ENCODE measurements around the gene LIN7A. TPM values are rescaled to one million over a fixed set of nuclear protein-coding genes. Genes with fewer than 3 reads are reported as not detected.
"Not testable (repeated sequence)": the region's sequence is repeated elsewhere in the genome, so short reads cannot be mapped to it uniquely, and the experiment has no call there.

The LIN7A gene
- total and polyA plus RNA-seq, 3 experiments from 2014 or later: not detected

DNA sequence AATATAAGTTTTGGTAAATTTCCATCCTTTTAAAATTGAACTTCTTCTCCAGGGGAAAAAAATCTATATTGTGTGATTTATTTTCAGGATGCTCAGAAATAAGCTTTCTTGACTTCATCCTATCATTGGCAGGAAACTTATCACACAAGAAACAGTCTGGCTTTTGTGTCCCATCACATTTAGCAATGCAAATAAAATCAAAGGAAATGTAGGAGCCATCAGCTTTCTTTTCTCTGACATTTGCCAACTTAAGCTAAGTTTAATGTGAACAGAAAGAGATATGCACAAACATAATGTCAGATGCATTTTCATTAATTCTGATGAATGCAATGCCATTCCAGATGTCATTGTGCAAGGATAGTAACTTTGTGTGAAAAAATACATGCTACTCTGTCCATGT lies 56.6 kb downstream of the LIN7A start:
- no peak overlapping the region for H3K27ac ChIP-seq (ENCODE audit: low read depth, low read length)
- Mint-ChIP-seq H3K9me3 (peaks cover 3 to 11% (median 4%) of the 10 kb centered on the region in 5 donors), H3K4me3 (no peak overlapping the region), H3K27ac (no peak overlapping the region), H3K36me3 (no peaks in the 10 kb centered on the region), H3K27me3 (no peaks in the 10 kb centered on the region), H3K4me1 (no peaks in the 10 kb centered on the region)
- H3K4me3 ChIP-seq (ENCODE audit: low read length): no peak overlapping the region
- DNase-seq: no peak
- no peaks in the 10 kb centered on the region for H3K27me3 ChIP-seq (ENCODE audit: insufficient read depth, low read length, poor library complexity, severe bottlenecking)
- CTCF ChIA-PET: no interaction called here
- POLR2A ChIA-PET: no interaction called here
- no peaks in the 10 kb centered on the region for H3K9me3 ChIP-seq (ENCODE audit: low read length)
- H3K4me1 ChIP-seq (ENCODE audit: insufficient read depth, low read length): no peaks in the 10 kb centered on the region
- no peaks in the 10 kb centered on the region for H3K36me3 ChIP-seq (ENCODE audit: insufficient read depth, low read length)

DNA sequence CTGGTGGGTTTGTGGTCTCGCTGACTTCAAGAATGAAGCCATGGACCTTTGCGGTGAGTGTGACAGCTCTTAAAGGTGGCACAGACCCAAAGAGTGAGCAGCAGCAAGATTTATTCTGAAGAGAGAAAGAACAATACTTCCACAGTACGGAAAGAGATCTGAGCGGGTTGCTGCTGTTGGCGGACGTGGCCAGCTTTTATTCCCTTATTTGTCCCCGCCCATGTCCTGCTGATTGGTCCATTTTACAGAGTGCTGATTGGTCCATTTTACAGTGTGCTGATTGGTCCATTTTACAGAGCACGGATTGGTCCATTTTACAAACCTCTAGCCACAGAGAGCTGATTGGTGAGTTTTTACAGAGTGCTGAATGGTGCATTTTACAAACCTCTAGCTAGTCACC lies 59.3 kb downstream of the LIN7A start:
- peaks cover 3 to 14% (median 4%) of the 10 kb centered on the region in 5 donors for H3K9me3 Mint-ChIP-seq
- H3K4me3 ChIP-seq (ENCODE audit: low read length); H3K36me3 Mint-ChIP-seq; H3K36me3 ChIP-seq (ENCODE audit: insufficient read depth, low read length); H3K9me3 ChIP-seq (ENCODE audit: low read length); DNase-seq; H3K27me3 Mint-ChIP-seq; POLR2A ChIA-PET; H3K27ac ChIP-seq (ENCODE audit: low read depth, low read length); H3K4me3 Mint-ChIP-seq; CTCF ChIA-PET; H3K27me3 ChIP-seq (ENCODE audit: insufficient read depth, low read length, poor library complexity, severe bottlenecking); H3K4me1 ChIP-seq (ENCODE audit: insufficient read depth, low read length); H3K4me1 Mint-ChIP-seq; H3K27ac Mint-ChIP-seq: not testable (repeated sequence)

GRCh38 chr12:80877721-80878265 lies 59.9 kb downstream of the LIN7A start:
- Mint-ChIP-seq H3K4me1 (no peaks in the 10 kb centered on the region), H3K9me3 (peaks cover 0 to 11% (median 2%) of the 10 kb centered on the region in 5 donors), H3K36me3 (no peaks in the 10 kb centered on the region), H3K27ac (no peak overlapping the region), H3K4me3 (no peak overlapping the region), H3K27me3 (no peaks in the 10 kb centered on the region)
- no peaks in the 10 kb centered on the region for H3K9me3 ChIP-seq (ENCODE audit: low read length)
- no peaks in the 10 kb centered on the region for H3K27me3 ChIP-seq (ENCODE audit: insufficient read depth, low read length, poor library complexity, severe bottlenecking)
- POLR2A ChIA-PET: no interaction called here
- no peaks in the 10 kb centered on the region for H3K36me3 ChIP-seq (ENCODE audit: insufficient read depth, low read length)
- no peak overlapping the region for H3K27ac ChIP-seq (ENCODE audit: low read depth, low read length)
- CTCF ChIA-PET: no interaction called here
- no peaks in the 10 kb centered on the region for H3K4me1 ChIP-seq (ENCODE audit: insufficient read depth, low read length)
- no peak for DNase-seq
- no peak overlapping the region for H3K4me3 ChIP-seq (ENCODE audit: low read length)

GRCh38 chr12:80872053-80872452 lies 65.7 kb downstream of the LIN7A start:
- no peak overlapping the region for H3K27ac ChIP-seq (ENCODE audit: low read depth, low read length)
- no peak for DNase-seq
- ChIA-PET CTCF (no interaction called here), POLR2A (no interaction called here)
- no peaks in the 10 kb centered on the region for H3K4me1 ChIP-seq (ENCODE audit: insufficient read depth, low read length)
- H3K27ac Mint-ChIP-seq: no peak overlapping the region
- no peaks in the 10 kb centered on the region for H3K27me3 Mint-ChIP-seq
- no peaks in the 10 kb centered on the region for H3K9me3 ChIP-seq (ENCODE audit: low read length)
- no peaks in the 10 kb centered on the region for H3K27me3 ChIP-seq (ENCODE audit: insufficient read depth, low read length, poor library complexity, severe bottlenecking)
- no peaks in the 10 kb centered on the region for H3K36me3 Mint-ChIP-seq
- H3K4me3 Mint-ChIP-seq: no peak overlapping the region
- H3K36me3 ChIP-seq (ENCODE audit: insufficient read depth, low read length): no peaks in the 10 kb centered on the region
- no peak overlapping the region for H3K4me3 ChIP-seq (ENCODE audit: low read length)
- no peaks in the 10 kb centered on the region for H3K4me1 Mint-ChIP-seq
- H3K9me3 Mint-ChIP-seq: peaks cover 0 to 20% (median 0%) of the 10 kb centered on the region in 5 donors

- Histone ChIP-seq H3K9me3 (ENCODE audit: low read length) (no peaks in the 10 kb centered on the region), H3K4me3 (ENCODE audit: low read length) (no peak overlapping the region), H3K27me3 (ENCODE audit: insufficient read depth, low read length, poor library complexity, severe bottlenecking) (no peaks in the 10 kb centered on the region), H3K4me1 (ENCODE audit: insufficient read depth, low read length) (no peaks in the 10 kb centered on the region), H3K36me3 (ENCODE audit: insufficient read depth, low read length) (no peaks in the 10 kb centered on the region), H3K27ac (ENCODE audit: low read depth, low read length) (no peak overlapping the region)
- no peak overlapping the region for H3K4me3 Mint-ChIP-seq
- no peak overlapping the region for H3K27ac Mint-ChIP-seq
- no peaks in the 10 kb centered on the region for H3K27me3 Mint-ChIP-seq
- DNase-seq: no peak
- POLR2A ChIA-PET: no interaction called here
- H3K4me1 Mint-ChIP-seq: no peaks in the 10 kb centered on the region
- H3K9me3 Mint-ChIP-seq: peaks cover 0 to 19% (median 0%) of the 10 kb centered on the region in 5 donors
- CTCF ChIA-PET: no interaction called here
- H3K36me3 Mint-ChIP-seq: no peaks in the 10 kb centered on the region
Observed at GRCh38 chr12:80869264-80869663, 68.5 kb downstream of the LIN7A start.

DNA sequence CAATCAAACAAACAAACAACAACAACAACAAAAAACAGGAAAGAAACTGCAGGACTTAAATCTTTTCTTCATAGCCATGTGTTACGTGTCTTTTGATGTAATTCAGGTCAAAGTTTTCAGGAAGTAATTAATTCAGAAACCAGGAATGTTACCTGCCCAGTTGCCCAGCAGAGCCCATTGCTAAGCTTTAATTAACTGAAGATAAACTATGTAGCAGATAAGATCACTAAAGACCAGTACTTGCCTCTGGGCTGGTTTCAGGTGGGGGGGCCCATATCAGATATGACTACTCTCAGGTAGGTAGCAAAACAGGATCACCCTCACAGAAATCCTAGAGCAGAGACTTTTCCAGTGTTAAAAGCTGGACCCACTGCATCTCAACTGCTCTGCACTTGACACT lies 69.2 kb downstream of the LIN7A start:
- Mint-ChIP-seq H3K4me3 (no peak overlapping the region), H3K4me1 (no peaks in the 10 kb centered on the region), H3K27me3 (no peaks in the 10 kb centered on the region)

GRCh38 chr12:80867941-80868340 lies 69.8 kb downstream of the LIN7A start:
- Mint-ChIP-seq H3K27me3 (no peaks in the 10 kb centered on the region), H3K9me3 (peaks cover 0 to 16% (median 0%) of the 10 kb centered on the region in 5 donors)
- CTCF ChIA-PET: no interaction called here

More for the DNA sequence above, 69.2 kb downstream of the LIN7A start:
- ChIA-PET POLR2A (no interaction called here), CTCF (no interaction called here)
- Histone ChIP-seq H3K4me3 (ENCODE audit: low read length) (no peak overlapping the region), H3K9me3 (ENCODE audit: low read length) (no peaks in the 10 kb centered on the region), H3K36me3 (ENCODE audit: insufficient read depth, low read length) (no peaks in the 10 kb centered on the region), H3K27ac (ENCODE audit: low read depth, low read length) (no peak overlapping the region), H3K4me1 (ENCODE audit: insufficient read depth, low read length) (no peaks in the 10 kb centered on the region), H3K27me3 (ENCODE audit: insufficient read depth, low read length, poor library complexity, severe bottlenecking) (no peaks in the 10 kb centered on the region)
- Mint-ChIP-seq H3K36me3 (no peaks in the 10 kb centered on the region), H3K27ac (no peak overlapping the region), H3K9me3 (peaks cover 0 to 16% (median 0%) of the 10 kb centered on the region in 5 donors)
- no peak for DNase-seq

GRCh38 chr12:80864046-80864735 lies 73.5 kb downstream of the LIN7A start:
- POLR2A ChIA-PET: no interaction called here

More at GRCh38 chr12:80867941-80868340, 69.8 kb downstream of the LIN7A start:
- POLR2A ChIA-PET: no interaction called here
- Histone ChIP-seq H3K9me3 (ENCODE audit: low read length) (no peaks in the 10 kb centered on the region), H3K27me3 (ENCODE audit: insufficient read depth, low read length, poor library complexity, severe bottlenecking) (no peaks in the 10 kb centered on the region), H3K4me3 (ENCODE audit: low read length) (no peak overlapping the region), H3K4me1 (ENCODE audit: insufficient read depth, low read length) (no peaks in the 10 kb centered on the region), H3K36me3 (ENCODE audit: insufficient read depth, low read length) (no peaks in the 10 kb centered on the region), H3K27ac (ENCODE audit: low read depth, low read length) (no peak overlapping the region)
- no peak for DNase-seq
- Mint-ChIP-seq H3K27ac (no peak overlapping the region), H3K4me3 (no peak overlapping the region), H3K4me1 (no peaks in the 10 kb centered on the region), H3K36me3 (no peaks in the 10 kb centered on the region)

More at GRCh38 chr12:80864046-80864735, 73.5 kb downstream of the LIN7A start:
- Mint-ChIP-seq H3K36me3 (no peaks in the 10 kb centered on the region), H3K27ac (no peak overlapping the region), H3K4me3 (no peak overlapping the region), H3K27me3 (no peaks in the 10 kb centered on the region), H3K9me3 (peaks cover 0 to 5% (median 2%) of the 10 kb centered on the region in 5 donors), H3K4me1 (no peaks in the 10 kb centered on the region)
- no peaks in the 10 kb centered on the region for H3K36me3 ChIP-seq (ENCODE audit: insufficient read depth, low read length)
- no peaks in the 10 kb centered on the region for H3K27me3 ChIP-seq (ENCODE audit: insufficient read depth, low read length, poor library complexity, severe bottlenecking)
- H3K9me3 ChIP-seq (ENCODE audit: low read length): no peaks in the 10 kb centered on the region
- H3K4me3 ChIP-seq (ENCODE audit: low read length): no peak overlapping the region
- CTCF ChIA-PET: no interaction called here
- H3K27ac ChIP-seq (ENCODE audit: low read depth, low read length): no peak overlapping the region
- no peaks in the 10 kb centered on the region for H3K4me1 ChIP-seq (ENCODE audit: insufficient read depth, low read length)
- DNase-seq: no peak

Measured in CD8-positive, alpha-beta memory T cell (primary cell).